ENCODE measurements around the gene ZBTB22.

ZBTB22 gene

GRCh38 chr6:33301877-33302276, 15.7 kb downstream of the ZBTB22 start:
- Histone ChIP-seq H3K27ac (ENCODE audit: low read depth, low read length) (no peak overlapping the region), H4K20me1 (ENCODE audit: low read depth, low read length) (no peaks in the 10 kb centered on the region), H3K4me2 (ENCODE audit: low read depth, low read length, poor library complexity, severe bottlenecking) (no peak overlapping the region), H3K9me2 (replicated peaks; ENCODE audit: insufficient read depth, low read length) (no peaks in the 10 kb centered on the region), H3K27me3 (ENCODE audit: low read length) (no peaks in the 10 kb centered on the region), H2AFZ (ENCODE audit: low read depth, low read length, severe bottlenecking) (no peak overlapping the region), H3K9me3 (ENCODE audit: insufficient read depth, low read length) (no peaks in the 10 kb centered on the region), H3K4me3 (ENCODE audit: insufficient read depth, low read length, poor library complexity, severe bottlenecking) (no peak overlapping the region), H3K79me2 (ENCODE audit: insufficient read depth, low read length) (peaks cover 40% of the 10 kb centered on the region), H3K36me3 (ENCODE audit: low read length) (peaks cover 9% of the 10 kb centered on the region; the same call in 1 of the 2 replicates), H3F3A (ENCODE audit: insufficient read depth) (peaks cover 31% of the 10 kb centered on the region), H3K9ac (ENCODE audit: low read length) (no peak overlapping the region)
- no peak for TF ChIP-seq EZH2phosphoT487 (conservative IDR thresholded peaks at IDR 0.05; ENCODE audit: low read length)
- no peak for TF ChIP-seq CTCF (IDR thresholded peaks at IDR 0.05; ENCODE audit: insufficient read depth, low read length, poor library complexity, severe bottlenecking)

GRCh38 chr6:33299237-33299944, 18.2 kb downstream of the ZBTB22 start:
- Histone ChIP-seq H3K4me2 (ENCODE audit: low read depth, low read length, poor library complexity, severe bottlenecking) (peak overlapping the region; percentile 90), H3F3A (ENCODE audit: insufficient read depth) (peaks cover 27% of the 10 kb centered on the region), H3K9ac (ENCODE audit: low read length) (peak overlapping the region; percentile 96), H3K4me3 (ENCODE audit: insufficient read depth, low read length, poor library complexity, severe bottlenecking) (peak overlapping the region; percentile 97), H3K36me3 (ENCODE audit: low read length) (peaks cover 4% of the 10 kb centered on the region; the same call in 1 of the 2 replicates), H3K9me3 (ENCODE audit: insufficient read depth, low read length) (no peaks in the 10 kb centered on the region), H3K9me2 (replicated peaks; ENCODE audit: insufficient read depth, low read length) (no peaks in the 10 kb centered on the region), H3K27me3 (ENCODE audit: low read length) (no peaks in the 10 kb centered on the region), H2AFZ (ENCODE audit: low read depth, low read length, severe bottlenecking) (peak overlapping the region; percentile 56), H4K20me1 (ENCODE audit: low read depth, low read length) (no peaks in the 10 kb centered on the region), H3K27ac (ENCODE audit: low read depth, low read length) (peak overlapping the region; percentile 89), H3K79me2 (ENCODE audit: insufficient read depth, low read length) (peaks cover 20% of the 10 kb centered on the region)
- TF ChIP-seq EZH2phosphoT487 (conservative IDR thresholded peaks at IDR 0.05; ENCODE audit: low read length) (no peak), CTCF (IDR thresholded peaks at IDR 0.05; ENCODE audit: insufficient read depth, low read length, poor library complexity, severe bottlenecking) (peak; percentile 96)

- H3K9me2 ChIP-seq (replicated peaks; ENCODE audit: insufficient read depth, low read length) = no peaks in the 10 kb centered on the region
- peaks cover 27% of the 10 kb centered on the region for H3F3A ChIP-seq (ENCODE audit: insufficient read depth)
- peak within 1 kb of the TSS; percentile 90 for H3K4me2 ChIP-seq (ENCODE audit: low read depth, low read length, poor library complexity, severe bottlenecking)
- H3K79me2 ChIP-seq (ENCODE audit: insufficient read depth, low read length) = peaks cover 20% of the 10 kb centered on the region
- H2AFZ ChIP-seq (ENCODE audit: low read depth, low read length, severe bottlenecking) = peak within 1 kb of the TSS; percentile 56
- TF ChIP-seq CTCF (IDR thresholded peaks at IDR 0.05; ENCODE audit: insufficient read depth, low read length, poor library complexity, severe bottlenecking) (no peak), EZH2phosphoT487 (conservative IDR thresholded peaks at IDR 0.05; ENCODE audit: low read length) (no peak)
- peak within 1 kb of the TSS; percentile 96 for H3K9ac ChIP-seq (ENCODE audit: low read length)
- H3K36me3 ChIP-seq (ENCODE audit: low read length) = peaks cover 4% of the 10 kb centered on the region; the same call in 1 of the 2 replicates
- H4K20me1 ChIP-seq (ENCODE audit: low read depth, low read length) = no peaks in the 10 kb centered on the region
- H3K4me3 ChIP-seq (ENCODE audit: insufficient read depth, low read length, poor library complexity, severe bottlenecking) = peak within 1 kb of the TSS; percentile 97
- H3K9me3 ChIP-seq (ENCODE audit: insufficient read depth, low read length) = no peaks in the 10 kb centered on the region
- no peaks in the 10 kb centered on the region for H3K27me3 ChIP-seq (ENCODE audit: low read length)
- peak within 1 kb of the TSS; percentile 89 for H3K27ac ChIP-seq (ENCODE audit: low read depth, low read length)
Measured at GRCh38 chr6:33298773-33299236, 18.7 kb downstream of the ZBTB22 start, which contains the start of gene RGL2. Gene RGL2 (minus strand): TSS chr6:33298942. CDS start chr6:33298610, 332 bp downstream.

All from SU-DHL-6 (cell line).